ENCODE data around the gene PDE4A. TPM values are rescaled to one million over a fixed set of nuclear protein-coding genes. Genes with fewer than 3 reads are reported as not detected.
"Not testable (repeated sequence)": the region's sequence is repeated elsewhere in the genome, so short reads cannot be mapped to it uniquely, and the experiment has no call there.

The PDE4A gene
- total RNA-seq: 1 to 10 TPM in 7 of 8 experiments, under 1 TPM in 1; 0.88 to 7.8 (median 2.8) TPM

DNA sequence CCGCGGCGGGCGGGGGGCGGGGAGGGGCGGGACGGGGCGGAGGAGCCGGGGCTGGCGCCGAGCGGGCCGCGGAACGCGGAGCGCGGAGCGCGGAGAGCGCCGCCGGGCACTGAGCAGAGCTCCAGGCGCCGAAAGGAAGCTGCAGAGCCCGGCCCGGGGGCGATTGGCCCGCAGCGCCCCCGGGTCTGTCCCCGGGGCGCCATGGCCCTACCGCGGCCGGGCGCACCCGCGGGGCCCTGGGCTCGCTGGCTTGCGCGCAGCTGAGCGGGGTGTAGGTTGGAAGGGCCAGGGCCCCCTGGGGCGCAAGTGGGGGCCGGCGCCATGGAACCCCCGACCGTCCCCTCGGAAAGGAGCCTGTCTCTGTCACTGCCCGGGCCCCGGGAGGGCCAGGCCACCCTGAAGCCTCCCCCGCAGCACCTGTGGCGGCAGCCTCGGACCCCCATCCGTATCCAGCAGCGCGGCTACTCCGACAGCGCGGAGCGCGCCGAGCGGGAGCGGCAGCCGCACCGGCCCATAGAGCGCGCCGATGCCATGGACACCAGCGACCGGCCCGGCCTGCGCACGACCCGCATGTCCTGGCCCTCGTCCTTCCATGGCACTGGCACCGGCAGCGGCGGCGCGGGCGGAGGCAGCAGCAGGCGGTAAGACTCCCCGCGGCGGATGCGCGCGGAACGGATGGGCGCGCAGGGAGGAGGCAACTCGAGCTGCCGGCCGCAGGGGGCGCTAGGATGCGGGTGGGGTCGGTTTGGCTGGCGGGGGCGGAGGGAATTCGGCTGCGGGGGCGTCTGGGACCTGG, at the start of gene PDE4A:
Gene PDE4A (plus strand): TSS at position 95 of the 796 bp plus-strand sequence. CDS start 227 bp downstream, at position 322.
- Histone ChIP-seq H3K4me1 (replicated peaks in 1 of 2) (peaks cover 14 to 17% of the 10 kb centered on the region in 2 donors), H3K27ac (no peak within 1 kb of the TSS), H3K4me3 (peak within 1 kb of the TSS; percentile 1 to 34 (median 25))
- in situ Hi-C loops (cut with MboI; ENCODE audit: low pct_unique_long_range_greater_than_20kb in 2 of 9, low sequenced_read_pairs in 9 of 9, unreplicated experiment in 9 of 9): no loop called here
- WGBS, 10 experiments: 0% methylated on average over 2 of the region's 104 CpGs; no CpG with 5 or more reads in 9 of the 10 experiments
- peak in 6 of 8 experiments; percentile 1 to 24 (median 11) for ATAC-seq (replicated peaks in 6 of 8)

DNA sequence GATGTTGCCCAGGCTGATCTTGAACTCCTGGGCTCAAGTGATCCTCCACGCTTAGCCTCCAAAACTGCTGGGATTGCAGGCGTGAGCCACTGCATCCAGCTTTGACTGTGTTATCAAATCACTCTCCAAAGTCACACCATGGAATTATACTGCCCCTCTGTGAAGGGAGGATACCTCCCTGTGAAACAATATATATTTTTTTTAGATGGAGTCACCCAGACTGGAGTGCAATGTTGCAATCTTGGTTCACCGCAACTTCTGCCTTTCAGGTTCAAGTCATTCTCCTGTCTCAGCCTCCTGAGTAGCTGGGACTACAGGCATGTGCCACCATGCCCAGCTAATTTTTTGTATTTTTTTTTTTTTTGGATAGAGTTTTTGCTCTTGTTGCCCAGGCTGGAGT, 47.6 kb upstream of the PDE4A start:
- 82 to 100% (median 100%) methylated on average over 1 to 2 of the region's 3 CpGs; no CpG with 5 or more reads in 5 of the 10 experiments for WGBS, 10 experiments
- no peak for ATAC-seq (replicated peaks in 6 of 8)
- Histone ChIP-seq H3K4me3 (no peak overlapping the region), H3K27ac (no peak overlapping the region), H3K4me1 (replicated peaks in 1 of 2) (no peaks in the 10 kb centered on the region)
- in situ Hi-C loops (cut with MboI; ENCODE audit: low pct_unique_long_range_greater_than_20kb in 2 of 9, low sequenced_read_pairs in 9 of 9, unreplicated experiment in 9 of 9): no loop called here

DNA sequence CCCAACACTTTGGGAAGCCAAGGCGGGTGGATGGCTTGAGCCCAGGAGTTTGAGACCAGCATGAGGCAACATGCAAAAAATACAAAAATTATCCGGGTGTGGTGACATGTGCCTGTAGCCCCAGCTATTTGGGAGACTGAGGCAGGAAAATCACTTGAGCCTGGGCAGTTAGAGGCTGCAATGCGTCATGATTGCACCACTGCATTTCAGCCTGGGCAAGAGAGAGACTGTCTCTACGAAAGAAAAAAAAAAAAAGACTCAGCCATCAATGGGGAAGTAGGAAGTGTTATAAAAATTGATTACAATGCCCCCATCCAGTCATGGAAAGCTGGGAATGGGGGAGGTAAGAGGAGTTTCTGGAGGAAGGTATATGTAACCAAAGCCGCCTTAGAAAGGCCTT, 45.4 kb upstream of the PDE4A start:
- H3K4me1 ChIP-seq (replicated peaks in 1 of 2): peaks cover 5 to 6% of the 10 kb centered on the region in 2 donors
- no peak overlapping the region for H3K4me3 ChIP-seq
- in situ Hi-C loops (cut with MboI; ENCODE audit: low pct_unique_long_range_greater_than_20kb in 2 of 9, low sequenced_read_pairs in 9 of 9, unreplicated experiment in 9 of 9): loop anchor here in 2 of 9 experiments (25.0 kb wide), 2 partner anchors 113 to 438 kb away; partner anchors contain the start of genes ICAM1 (in 1 of the 2), MRPL4 (in 1 of the 2) and OLFM2 (in 1 of the 2)
- 71 to 100% (median 91%) methylated on average over 1 to 4 of the region's 5 CpGs; no CpG with 5 or more reads in 3 of the 10 experiments for WGBS, 10 experiments
- ATAC-seq (replicated peaks in 6 of 8): no peak
- H3K27ac ChIP-seq: no peak overlapping the region

DNA sequence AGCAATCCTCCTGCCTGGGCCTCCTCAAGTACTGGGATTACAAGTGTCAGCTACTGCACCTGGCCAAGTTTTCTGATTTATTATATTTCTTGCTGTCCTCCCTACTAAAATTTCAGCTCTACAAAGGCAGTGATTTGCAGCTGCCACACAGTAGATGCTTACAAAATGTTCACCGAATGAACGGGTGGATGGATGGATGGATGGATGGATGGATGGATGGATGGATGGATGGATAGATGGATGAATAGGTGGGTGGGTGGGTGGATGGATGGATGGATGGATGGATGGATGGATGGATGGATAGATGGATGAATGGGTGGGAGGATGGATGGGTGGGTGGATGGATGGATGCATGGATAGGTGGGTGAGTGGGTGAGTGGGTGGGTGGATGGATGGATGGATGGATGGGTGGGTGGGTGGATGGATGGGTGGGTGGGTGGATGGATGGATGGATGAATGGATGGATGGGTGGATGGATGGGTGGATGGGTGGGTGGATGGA, 43.1 kb upstream of the PDE4A start:
- in situ Hi-C loops (cut with MboI; ENCODE audit: low pct_unique_long_range_greater_than_20kb in 2 of 9, low sequenced_read_pairs in 9 of 9, unreplicated experiment in 9 of 9): loop anchor here in 2 of 9 experiments (25.0 kb wide), 2 partner anchors 115 to 440 kb away; partner anchors contain the start of genes ICAM1 (in 1 of the 2), MRPL4 (in 1 of the 2) and OLFM2 (in 1 of the 2)
- not testable (repeated sequence) for H3K27ac ChIP-seq; ATAC-seq (replicated peaks in 6 of 8); H3K4me3 ChIP-seq
- H3K4me1 ChIP-seq (replicated peaks in 1 of 2): peaks cover 10 to 11% of the 10 kb centered on the region in 2 donors
- 100% methylated on average over 2 of the region's 2 CpGs; no CpG with 5 or more reads in 9 of the 10 experiments for WGBS, 10 experiments

DNA sequence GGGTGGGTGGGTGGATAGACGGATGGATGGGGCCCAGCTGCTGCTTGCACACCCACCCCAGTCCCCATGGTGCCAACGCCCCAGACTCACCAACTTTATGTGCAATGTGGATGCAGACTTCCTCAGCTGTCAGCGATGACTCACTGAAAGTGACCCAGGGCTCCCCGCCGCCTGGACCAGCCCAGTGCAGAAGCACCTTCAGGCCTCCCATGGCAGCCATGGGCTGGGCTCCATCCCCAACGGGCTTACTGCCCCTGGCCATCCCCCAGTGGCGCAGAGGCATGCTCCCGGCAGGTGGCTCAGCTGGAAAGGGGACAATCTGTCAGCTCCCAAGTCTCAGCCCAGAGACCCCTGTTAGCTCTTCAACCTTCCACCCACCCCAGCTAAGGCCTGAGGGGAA, 42.2 kb upstream of the PDE4A start:
- no peak for ATAC-seq (replicated peaks in 6 of 8)
- no peak overlapping the region for H3K4me3 ChIP-seq
- WGBS, 10 experiments: 60 to 100% (median 100%) methylated on average over 1 to 5 of the region's 8 CpGs; no CpG with 5 or more reads in 5 of the 10 experiments
- H3K27ac ChIP-seq: no peak overlapping the region
- peaks cover 10 to 11% of the 10 kb centered on the region in 2 donors for H3K4me1 ChIP-seq (replicated peaks in 1 of 2)
- in situ Hi-C loops (cut with MboI; ENCODE audit: low pct_unique_long_range_greater_than_20kb in 2 of 9, low sequenced_read_pairs in 9 of 9, unreplicated experiment in 9 of 9): loop anchor here in 2 of 9 experiments (25.0 kb wide), 2 partner anchors 116 to 441 kb away; partner anchors contain the start of genes ICAM1 (in 1 of the 2), MRPL4 (in 1 of the 2) and OLFM2 (in 1 of the 2)

DNA sequence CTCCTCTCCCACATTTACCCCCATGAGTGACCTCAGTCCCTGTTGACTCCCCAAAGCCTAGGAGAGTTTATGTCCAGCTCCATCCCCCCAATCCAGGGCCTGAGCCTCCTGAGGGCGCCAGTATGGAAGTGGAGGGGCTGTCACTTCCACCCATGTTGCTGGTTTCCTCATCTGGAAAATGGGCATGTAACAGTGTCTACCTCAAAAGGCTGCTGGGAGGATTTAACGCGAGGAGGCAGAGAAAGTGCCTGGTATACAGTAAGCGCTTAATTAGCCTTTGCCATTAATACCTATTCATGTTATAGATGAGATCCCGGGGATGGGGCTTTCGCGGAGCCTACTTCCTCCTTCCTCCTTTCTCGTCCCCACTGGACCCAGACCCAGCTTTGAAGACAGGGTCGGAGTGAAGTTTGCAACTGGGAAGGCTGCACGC, 40.4 kb upstream of the PDE4A start:
- 0 to 8% (median 0%) methylated on average over 2 to 10 of the region's 10 CpGs; no CpG with 5 or more reads in 5 of the 10 experiments for WGBS, 10 experiments
- peak overlapping the region; percentile 63 to 85 for H3K27ac ChIP-seq
- peak overlapping the region; percentile 77 to 99 (median 83) for H3K4me3 ChIP-seq
- ATAC-seq (replicated peaks in 6 of 8): peak in 1 of 8 experiments; percentile 3
- peaks cover 10 to 11% of the 10 kb centered on the region in 2 donors for H3K4me1 ChIP-seq (replicated peaks in 1 of 2)
- in situ Hi-C loops (cut with MboI; ENCODE audit: low pct_unique_long_range_greater_than_20kb in 2 of 9, low sequenced_read_pairs in 9 of 9, unreplicated experiment in 9 of 9): loop anchor here in 8 of 9 experiments (5.0 to 25.0 kb wide), 5 partner anchors 105 to 443 kb away; partner anchors contain the start of genes ICAM1 (in 3 of the 8), MRPL4 (in 1 of the 8) and OLFM2 (in 1 of the 8)

DNA sequence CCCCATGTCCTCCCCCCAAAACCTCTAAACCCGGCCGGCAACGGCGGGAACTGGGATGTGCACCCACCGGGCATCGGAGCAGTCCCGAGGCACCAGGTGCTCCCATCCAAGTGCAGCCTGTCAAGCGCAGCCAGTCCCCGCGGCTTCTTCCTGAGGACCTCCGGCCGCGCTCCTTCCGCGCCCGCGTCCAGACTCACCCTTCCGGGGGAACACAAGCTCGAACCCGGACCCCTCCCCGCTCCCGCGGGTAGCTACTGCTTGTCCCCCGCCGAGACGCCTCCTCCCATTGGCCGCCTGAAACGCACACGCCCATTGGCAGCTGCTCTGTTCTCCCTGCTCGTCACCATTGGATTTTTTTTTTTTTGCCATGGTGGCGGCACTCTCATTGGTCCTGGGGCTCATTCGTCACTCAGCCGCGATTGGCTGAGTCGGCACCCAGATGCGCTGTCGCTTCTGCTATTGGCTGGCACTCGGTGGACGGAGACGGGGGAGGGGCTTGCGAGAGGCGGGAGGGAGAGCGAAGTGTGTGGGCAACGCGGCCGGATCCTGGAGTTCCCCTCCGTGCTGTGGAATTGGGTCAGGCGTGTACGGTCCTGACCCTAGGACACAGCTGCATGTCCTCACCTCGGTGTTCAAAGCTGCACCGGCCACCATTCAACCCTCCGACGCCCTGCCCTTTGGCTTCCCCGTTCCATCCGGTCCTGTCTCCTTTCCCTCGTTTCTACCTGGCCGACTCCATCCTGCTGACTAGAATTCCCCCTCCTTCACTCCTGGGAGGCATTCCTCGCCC, 39.8 kb upstream of the PDE4A start, which contains the start of gene TYK2:
Gene TYK2 (minus strand): TSS at position 260 of the 790 bp plus-strand sequence. CDS start 2,166 bp downstream, outside the sequence.
- Histone ChIP-seq H3K27ac (peak within 1 kb of the TSS; percentile 81 to 95), H3K4me1 (replicated peaks in 1 of 2) (peaks cover 10 to 11% of the 10 kb centered on the region in 2 donors), H3K4me3 (peak within 1 kb of the TSS; percentile 77 to 99 (median 83))
- peak; percentile 92 to 98 (median 95) for ATAC-seq (replicated peaks in 6 of 8)
- in situ Hi-C loops (cut with MboI; ENCODE audit: low pct_unique_long_range_greater_than_20kb in 2 of 9, low sequenced_read_pairs in 9 of 9, unreplicated experiment in 9 of 9): loop anchor here in 8 of 9 experiments (5.0 to 25.0 kb wide), 5 partner anchors 106 to 443 kb away; partner anchors contain the start of genes ICAM1 (in 3 of the 8), MRPL4 (in 1 of the 8) and OLFM2 (in 1 of the 8)
- 0 to 6% (median 0%) methylated on average over 1 to 15 of the region's 58 CpGs; no CpG with 5 or more reads in 4 of the 10 experiments for WGBS, 10 experiments

DNA sequence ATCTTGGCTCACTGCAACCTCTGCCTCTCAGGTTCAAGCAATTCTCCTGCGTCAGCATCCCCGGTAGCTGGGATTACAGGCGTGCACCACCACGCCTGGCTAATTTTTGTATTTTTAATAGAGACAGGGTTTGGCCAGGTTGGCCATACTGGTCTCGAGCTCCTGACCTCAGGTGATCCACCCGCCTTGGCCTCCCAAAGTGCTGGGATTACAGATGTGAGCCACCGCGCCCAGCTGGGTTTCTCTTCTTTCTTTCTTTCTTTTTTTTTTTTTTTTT, 37.2 kb upstream of the PDE4A start:
- WGBS, 10 experiments: 67 to 100% (median 90%) methylated on average over 2 to 8 of the region's 8 CpGs; no CpG with 5 or more reads in 1 of the 10 experiments
- ATAC-seq (replicated peaks in 6 of 8): not testable (repeated sequence)
- in situ Hi-C loops (cut with MboI; ENCODE audit: low pct_unique_long_range_greater_than_20kb in 2 of 9, low sequenced_read_pairs in 9 of 9, unreplicated experiment in 9 of 9): loop anchor here in 8 of 9 experiments (5.0 to 25.0 kb wide), 5 partner anchors 108 to 446 kb away; partner anchors contain the start of genes ICAM1 (in 3 of the 8), MRPL4 (in 1 of the 8) and OLFM2 (in 1 of the 8)

DNA sequence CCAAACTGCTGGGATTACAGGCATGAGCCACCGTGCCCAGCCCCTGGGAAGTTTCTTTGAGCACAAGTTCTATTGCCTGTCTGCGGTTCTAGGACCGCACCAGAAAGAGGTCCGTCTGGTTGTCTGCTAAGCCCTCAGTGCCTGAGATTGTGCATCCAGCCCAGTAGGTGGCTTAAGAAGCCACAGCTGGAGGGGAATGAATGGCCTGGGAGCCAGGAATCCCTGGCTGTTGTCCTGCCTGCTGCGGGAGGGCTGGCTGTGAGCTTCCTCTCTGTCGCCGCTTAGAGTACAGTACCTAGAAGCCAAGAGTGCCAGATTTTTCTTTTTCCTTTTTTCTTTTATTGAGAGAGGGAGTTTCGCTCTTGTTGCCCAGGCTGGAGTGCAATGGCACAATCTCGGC, 35.8 kb upstream of the PDE4A start:
- peaks cover 5 to 10% of the 10 kb centered on the region in 2 donors for H3K4me1 ChIP-seq (replicated peaks in 1 of 2)
- H3K27ac ChIP-seq: no peak overlapping the region
- in situ Hi-C loops (cut with MboI; ENCODE audit: low pct_unique_long_range_greater_than_20kb in 2 of 9, low sequenced_read_pairs in 9 of 9, unreplicated experiment in 9 of 9): loop anchor here in 8 of 9 experiments (5.0 to 25.0 kb wide), 5 partner anchors 110 to 447 kb away; partner anchors contain the start of genes ICAM1 (in 3 of the 8), MRPL4 (in 1 of the 8) and OLFM2 (in 1 of the 8)
- no peak overlapping the region for H3K4me3 ChIP-seq
- ATAC-seq (replicated peaks in 6 of 8): no peak
- WGBS, 10 experiments: 60 to 100% (median 80%) methylated on average over 1 to 7 of the region's 9 CpGs; no CpG with 5 or more reads in 3 of the 10 experiments

More for the DNA sequence above, 37.2 kb upstream of the PDE4A start:
- H3K4me1 ChIP-seq (replicated peaks in 1 of 2): peaks cover 10 to 11% of the 10 kb centered on the region in 2 donors
- H3K4me3 ChIP-seq, H3K27ac ChIP-seq: not testable (repeated sequence)

DNA sequence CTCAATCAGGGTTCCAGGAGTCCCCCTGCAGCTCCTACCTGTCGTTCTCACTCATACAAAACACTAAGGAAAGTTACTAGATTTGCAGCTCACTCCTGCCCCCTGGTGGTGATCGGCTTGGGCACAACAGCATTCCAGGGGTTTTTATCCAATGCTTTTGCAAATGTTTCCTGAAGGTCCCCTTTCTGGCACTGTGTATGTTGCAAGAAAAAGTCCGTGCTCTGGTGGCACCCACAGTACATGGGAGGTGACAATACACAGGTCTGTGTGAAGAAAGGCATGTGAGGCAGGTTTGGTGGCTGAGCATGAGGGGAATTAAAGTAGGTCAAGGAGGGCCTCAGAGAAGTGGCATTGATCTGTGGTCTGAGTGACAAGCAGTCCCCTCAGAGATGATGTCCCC, 31.4 kb upstream of the PDE4A start:
- ATAC-seq (replicated peaks in 6 of 8): peak; percentile 48 to 72 (median 58)
- 0 to 20% (median 0%) methylated on average over 1 to 3 of the region's 3 CpGs; no CpG with 5 or more reads in 2 of the 10 experiments for WGBS, 10 experiments
- in situ Hi-C loops (cut with MboI; ENCODE audit: low pct_unique_long_range_greater_than_20kb in 2 of 9, low sequenced_read_pairs in 9 of 9, unreplicated experiment in 9 of 9): loop anchor here in 8 of 9 experiments (5.0 to 25.0 kb wide), 5 partner anchors 114 to 452 kb away; partner anchors contain the start of genes ICAM1 (in 4 of the 8), MRPL4 (in 1 of the 8) and OLFM2 (in 1 of the 8)
- H3K4me3 ChIP-seq: no peak overlapping the region
- no peaks in the 10 kb centered on the region for H3K4me1 ChIP-seq (replicated peaks in 1 of 2)
- H3K27ac ChIP-seq: no peak overlapping the region

DNA sequence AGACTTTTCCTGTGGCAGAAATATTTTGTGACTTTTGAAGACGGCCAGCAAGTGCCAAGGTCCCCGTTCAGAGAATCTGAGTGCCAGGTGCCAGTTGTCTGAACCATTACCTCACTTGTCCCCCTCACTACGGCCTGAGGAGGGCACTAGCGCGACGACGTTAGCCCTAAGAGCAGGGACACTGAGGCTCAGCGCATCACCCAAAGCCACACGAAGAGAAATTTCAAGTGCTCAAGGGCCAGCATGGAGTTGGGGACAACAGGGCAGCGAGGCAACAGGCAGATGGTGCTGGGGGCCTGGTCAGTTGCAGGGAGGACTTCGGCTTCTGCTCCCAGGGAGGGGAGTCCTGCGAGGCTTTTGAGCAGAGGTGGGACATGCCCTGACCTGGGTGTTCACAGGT, 30.5 kb upstream of the PDE4A start:
- no peaks in the 10 kb centered on the region for H3K4me1 ChIP-seq (replicated peaks in 1 of 2)
- WGBS, 10 experiments: 0 to 100% (median 67%) methylated on average over 1 to 11 of the region's 12 CpGs; no CpG with 5 or more reads in 4 of the 10 experiments
- in situ Hi-C loops (cut with MboI; ENCODE audit: low pct_unique_long_range_greater_than_20kb in 2 of 9, low sequenced_read_pairs in 9 of 9, unreplicated experiment in 9 of 9): loop anchor here in 8 of 9 experiments (5.0 to 25.0 kb wide), 5 partner anchors 115 to 453 kb away; partner anchors contain the start of genes ICAM1 (in 4 of the 8), MRPL4 (in 1 of the 8) and OLFM2 (in 1 of the 8)
- no peak overlapping the region for H3K4me3 ChIP-seq
- peak in 2 of 8 experiments; percentile 1 to 2 for ATAC-seq (replicated peaks in 6 of 8)
- H3K27ac ChIP-seq: no peak overlapping the region

All from motor neuron (in vitro differentiated cells).